Fibroblast of mammary gland (primary cell): Measurements from ENCODE around the gene IFT122.
"Not testable (repeated sequence)": the region's sequence is repeated elsewhere in the genome, so short reads cannot be mapped to it uniquely, and the experiment has no call there.

ENCODE experiments used
- DNase-seq: peaks from one replicate; pipeline ENCODE4 v3.0.0-alpha.2; 2010; ENCODE audit warnings: low read depth
- H3K4me3 ChIP-seq: 2 replicates; pipeline ENCODE4 v1.5.1; 2011; ENCODE audit warnings: low read depth, mild to moderate bottlenecking, low read length, moderate library complexity; ENCODE audit not compliant: control insufficient read depth
- TF ChIP-seq, protein P1 (sequence below): conservative IDR thresholded peaks from 2 replicates; pipeline ENCODE4 v1.5.1; 2011; ENCODE audit warnings: low read depth, low read length, inconsistent platforms; ENCODE audit not compliant: control insufficient read depth, insufficient read depth

The IFT122 gene

DNA sequence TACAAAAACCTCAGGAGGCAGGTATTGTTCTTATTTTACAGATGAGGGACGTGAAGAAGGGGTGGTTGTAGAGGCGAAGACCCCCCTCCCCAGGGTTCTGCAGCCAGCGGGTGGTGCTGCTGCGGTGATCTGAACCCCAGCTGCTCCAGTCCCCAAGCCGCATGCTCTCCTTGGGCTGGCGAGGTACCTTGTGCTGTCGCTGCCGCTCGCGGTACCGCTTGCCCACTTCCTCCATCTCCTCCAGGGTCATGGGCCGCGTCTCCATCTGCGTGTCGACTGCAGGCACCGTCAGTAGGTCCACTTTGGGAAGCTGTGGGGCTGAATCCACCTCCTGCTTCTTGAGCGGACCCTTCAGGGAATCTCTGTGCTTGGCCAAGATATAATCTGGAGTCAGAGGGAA is 29.1 kb upstream of the IFT122 start:
- no peak for DNase-seq
- TF ChIP-seq, protein P1, sequence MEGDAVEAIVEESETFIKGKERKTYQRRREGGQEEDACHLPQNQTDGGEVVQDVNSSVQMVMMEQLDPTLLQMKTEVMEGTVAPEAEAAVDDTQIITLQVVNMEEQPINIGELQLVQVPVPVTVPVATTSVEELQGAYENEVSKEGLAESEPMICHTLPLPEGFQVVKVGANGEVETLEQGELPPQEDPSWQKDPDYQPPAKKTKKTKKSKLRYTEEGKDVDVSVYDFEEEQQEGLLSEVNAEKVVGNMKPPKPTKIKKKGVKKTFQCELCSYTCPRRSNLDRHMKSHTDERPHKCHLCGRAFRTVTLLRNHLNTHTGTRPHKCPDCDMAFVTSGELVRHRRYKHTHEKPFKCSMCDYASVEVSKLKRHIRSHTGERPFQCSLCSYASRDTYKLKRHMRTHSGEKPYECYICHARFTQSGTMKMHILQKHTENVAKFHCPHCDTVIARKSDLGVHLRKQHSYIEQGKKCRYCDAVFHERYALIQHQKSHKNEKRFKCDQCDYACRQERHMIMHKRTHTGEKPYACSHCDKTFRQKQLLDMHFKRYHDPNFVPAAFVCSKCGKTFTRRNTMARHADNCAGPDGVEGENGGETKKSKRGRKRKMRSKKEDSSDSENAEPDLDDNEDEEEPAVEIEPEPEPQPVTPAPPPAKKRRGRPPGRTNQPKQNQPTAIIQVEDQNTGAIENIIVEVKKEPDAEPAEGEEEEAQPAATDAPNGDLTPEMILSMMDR = no peak
- no peak overlapping the region for H3K4me3 ChIP-seq

DNA sequence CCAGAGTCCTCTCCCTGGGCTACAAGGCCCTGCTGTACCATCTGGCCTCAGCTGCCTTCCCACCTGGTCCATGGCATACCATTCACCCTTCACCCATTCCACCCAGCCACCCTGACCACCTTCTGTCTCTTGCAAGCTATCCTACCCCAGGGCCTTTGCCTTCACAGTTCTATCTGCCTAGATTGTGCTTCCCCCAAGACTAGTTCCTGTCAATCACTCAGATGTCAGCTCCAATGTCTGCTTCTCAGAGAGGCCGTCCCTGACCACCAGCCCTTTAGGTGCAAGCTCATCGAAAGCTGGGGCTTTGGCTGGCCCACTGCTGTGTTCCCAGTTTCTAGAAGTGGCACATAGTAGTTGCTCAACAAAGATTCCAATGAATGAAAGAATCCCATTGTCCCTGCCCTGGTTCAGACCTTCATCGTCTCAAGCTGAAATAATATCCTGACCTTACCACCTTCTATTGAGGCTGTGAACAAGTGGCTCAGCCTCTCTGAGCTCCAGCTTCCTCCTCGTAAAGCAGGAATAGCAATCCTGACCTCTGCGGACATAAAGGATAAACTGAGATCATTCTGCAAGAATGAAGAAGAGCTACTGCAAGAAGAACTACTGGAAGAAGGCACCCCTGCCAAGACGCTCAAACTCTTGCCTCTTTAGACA is 27.4 kb upstream of the IFT122 start:
- no peak for DNase-seq
- TF ChIP-seq, protein P1 = no peak
- no peak overlapping the region for H3K4me3 ChIP-seq

DNA sequence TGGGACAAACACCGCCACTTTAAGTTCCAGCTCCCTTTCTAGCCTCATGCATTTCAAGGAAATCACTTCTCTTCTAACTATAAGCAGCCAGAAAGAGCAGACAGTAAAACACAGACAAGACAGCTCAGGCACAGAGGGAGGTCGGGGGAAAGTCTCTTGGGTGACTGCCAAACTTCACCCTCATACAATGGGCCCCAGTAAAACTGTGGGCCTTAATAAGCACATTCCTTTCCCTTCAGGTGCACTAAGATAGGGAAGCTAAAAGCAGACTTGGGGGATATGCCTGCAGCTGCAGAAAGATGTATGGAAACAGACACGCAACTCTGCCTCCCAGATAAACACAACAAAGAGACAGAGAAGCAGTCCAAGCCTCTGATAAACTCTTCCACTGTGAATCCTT is 26.8 kb upstream of the IFT122 start:
- DNase-seq, H3K4me3 ChIP-seq: not testable (repeated sequence)

DNA sequence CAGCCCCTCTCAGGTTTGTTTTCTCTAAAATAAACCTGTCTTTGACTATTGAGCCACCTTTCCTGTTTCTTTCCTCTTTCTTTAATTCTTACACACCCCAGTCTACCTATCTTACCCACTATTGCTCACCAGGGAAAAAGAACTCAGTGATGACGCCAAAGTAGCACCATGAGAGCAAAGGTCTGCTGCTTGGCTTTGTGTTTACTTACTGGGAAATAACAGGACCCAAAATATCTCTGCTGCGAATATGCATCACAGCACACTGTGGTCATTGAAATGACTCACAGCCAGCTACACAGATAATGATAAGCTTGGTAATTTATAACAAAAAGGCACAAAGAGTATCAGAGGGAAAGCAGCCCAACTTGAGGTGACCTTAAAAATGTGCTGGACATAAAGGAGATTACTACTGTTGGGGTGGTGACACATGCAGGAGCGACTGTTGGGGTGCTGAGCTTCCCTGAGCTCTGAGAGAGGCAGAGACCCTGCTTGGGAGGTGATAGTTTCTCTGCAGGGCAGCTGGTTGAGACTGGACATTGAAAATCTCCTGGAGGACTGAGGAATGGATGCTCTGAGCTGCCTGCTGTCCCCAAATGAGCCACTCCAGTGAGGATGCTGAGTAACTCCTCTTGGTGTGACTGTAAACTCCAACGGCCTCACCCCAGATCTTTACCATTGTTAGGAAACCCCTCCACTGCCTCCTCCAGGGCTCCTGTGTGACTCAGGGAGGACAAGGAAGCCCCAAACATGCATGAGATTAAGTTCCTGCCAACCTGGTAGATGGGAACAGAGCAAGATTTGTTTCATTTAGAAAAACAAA is 26.1 kb upstream of the IFT122 start:
- no peak overlapping the region for H3K4me3 ChIP-seq
- DNase-seq = peak; percentile 92
- TF ChIP-seq, protein P1 = no peak

DNA sequence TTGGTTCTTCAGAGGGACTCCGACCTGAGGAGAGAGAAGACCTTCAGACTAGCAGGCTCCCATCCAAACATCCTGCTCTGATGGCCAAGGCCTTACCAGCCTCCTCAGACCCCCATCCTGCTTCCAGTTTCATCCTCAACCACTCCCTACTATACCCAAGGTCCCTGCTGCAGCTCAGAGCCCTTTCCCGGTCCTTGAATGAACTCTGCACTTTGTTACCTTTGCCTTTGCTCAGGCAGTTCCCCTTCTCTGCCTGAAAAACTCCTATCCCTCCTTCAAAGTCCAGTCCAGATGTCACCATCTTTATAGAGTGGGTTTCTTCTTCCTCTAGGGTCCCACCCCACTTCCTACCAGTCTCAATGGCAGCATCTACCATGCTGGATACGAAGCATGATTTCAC is 24.6 kb upstream of the IFT122 start:
- TF ChIP-seq, protein P1 = no peak
- H3K4me3 ChIP-seq = no peak overlapping the region
- no peak for DNase-seq

DNA sequence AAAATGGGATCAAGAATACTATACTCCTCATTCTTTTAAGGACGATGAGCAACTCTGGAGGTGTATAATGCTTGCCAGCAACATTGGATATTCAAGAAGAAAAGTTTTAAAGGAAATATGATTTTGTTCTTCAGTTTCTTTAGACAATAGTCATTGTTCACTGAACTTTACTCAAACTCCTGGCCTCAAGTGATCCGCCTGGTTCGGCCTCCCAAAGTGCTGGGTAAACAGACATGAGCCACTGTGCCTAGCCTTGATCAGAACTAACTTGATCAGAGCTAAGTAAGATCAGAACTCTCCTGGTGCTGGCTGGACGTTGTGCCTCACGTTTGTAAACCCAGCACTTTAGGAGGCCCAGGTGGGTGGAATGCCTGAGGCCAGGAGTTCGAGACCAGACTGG is 24.2 kb upstream of the IFT122 start:
- H3K4me3 ChIP-seq = no peak overlapping the region
- no peak for DNase-seq
- TF ChIP-seq, protein P1 = no peak

DNA sequence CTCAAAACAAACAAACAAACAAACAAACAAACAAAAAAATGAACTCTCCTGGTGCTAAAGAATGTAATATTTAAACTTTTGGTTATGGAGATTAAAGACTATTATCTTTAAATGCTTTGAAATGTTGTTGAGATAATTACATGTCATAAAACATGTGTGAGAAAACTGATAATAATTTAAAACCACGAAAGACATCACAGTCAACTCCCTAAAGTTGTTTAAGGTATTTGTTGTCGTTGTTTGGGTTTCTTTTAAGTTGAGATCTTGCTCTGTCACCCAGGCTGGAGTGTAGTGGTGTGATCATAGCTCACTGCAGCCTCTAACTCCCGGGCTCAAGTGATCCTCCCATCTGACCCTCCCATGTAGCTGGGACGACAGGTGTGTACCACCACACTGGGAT is 23.6 kb upstream of the IFT122 start:
- no peak overlapping the region for H3K4me3 ChIP-seq
- TF ChIP-seq, protein P1 = no peak
- DNase-seq = no peak
